ENCODE measurements around the gene ARV1.

The ARV1 gene

DNA sequence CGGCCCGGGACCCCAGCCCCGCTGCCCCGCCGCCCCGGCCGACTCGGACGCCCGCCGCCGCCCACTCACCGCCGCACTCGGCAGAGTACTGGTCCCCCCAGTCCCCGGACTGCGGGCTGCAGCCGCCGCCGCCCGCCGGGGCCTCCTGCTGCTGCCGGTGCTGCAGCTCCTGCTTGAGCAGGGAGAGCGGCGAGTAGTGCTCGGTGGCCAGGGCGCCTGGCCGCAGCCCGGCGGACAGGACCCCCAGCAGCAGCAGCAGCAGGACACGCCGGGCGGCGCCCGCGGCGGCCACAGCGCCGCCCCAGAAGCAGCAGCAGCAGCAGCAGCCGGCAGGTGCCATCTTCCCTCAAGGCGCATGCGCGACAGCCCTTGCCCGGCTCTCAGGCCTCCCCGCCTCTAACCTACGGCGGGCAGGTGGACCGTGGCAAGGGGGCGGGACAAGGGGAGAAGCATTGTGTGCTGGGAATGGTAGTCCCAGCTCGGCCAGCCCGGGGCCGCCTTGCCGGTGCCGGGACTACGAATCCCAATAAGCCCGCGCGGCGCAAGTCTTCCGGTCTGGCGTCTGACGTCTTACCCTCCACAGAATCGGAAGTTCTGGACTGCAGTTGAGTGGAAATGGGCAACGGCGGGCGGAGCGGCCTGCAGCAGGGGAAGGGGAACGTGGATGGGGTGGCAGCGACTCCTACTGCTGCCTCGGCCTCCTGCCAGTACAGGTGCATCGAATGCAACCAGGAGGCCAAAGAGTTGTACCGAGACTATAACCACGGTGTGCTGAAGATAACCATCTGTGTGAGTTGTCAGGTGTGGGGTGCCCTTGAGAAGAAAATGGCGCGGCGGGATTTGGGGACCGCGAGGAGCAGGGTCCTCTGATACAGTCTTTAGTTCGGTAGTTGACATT, at the start of gene ARV1, which contains the start of gene TTC13:
ARV1 (plus strand) TSS at position 604 of the 898 bp plus-strand sequence; CDS start at position 616, 12 bp downstream.
TTC13 (minus strand) TSS at position 371 of the 898 bp plus-strand sequence; CDS start at position 340, 31 bp downstream.
- in situ Hi-C loops (cut with HindIII; ENCODE audit: low sequenced_read_pairs) = no loop called here
- TF ChIP-seq, protein P1, sequence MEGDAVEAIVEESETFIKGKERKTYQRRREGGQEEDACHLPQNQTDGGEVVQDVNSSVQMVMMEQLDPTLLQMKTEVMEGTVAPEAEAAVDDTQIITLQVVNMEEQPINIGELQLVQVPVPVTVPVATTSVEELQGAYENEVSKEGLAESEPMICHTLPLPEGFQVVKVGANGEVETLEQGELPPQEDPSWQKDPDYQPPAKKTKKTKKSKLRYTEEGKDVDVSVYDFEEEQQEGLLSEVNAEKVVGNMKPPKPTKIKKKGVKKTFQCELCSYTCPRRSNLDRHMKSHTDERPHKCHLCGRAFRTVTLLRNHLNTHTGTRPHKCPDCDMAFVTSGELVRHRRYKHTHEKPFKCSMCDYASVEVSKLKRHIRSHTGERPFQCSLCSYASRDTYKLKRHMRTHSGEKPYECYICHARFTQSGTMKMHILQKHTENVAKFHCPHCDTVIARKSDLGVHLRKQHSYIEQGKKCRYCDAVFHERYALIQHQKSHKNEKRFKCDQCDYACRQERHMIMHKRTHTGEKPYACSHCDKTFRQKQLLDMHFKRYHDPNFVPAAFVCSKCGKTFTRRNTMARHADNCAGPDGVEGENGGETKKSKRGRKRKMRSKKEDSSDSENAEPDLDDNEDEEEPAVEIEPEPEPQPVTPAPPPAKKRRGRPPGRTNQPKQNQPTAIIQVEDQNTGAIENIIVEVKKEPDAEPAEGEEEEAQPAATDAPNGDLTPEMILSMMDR (IDR thresholded peaks at IDR 0.05; ENCODE audit: low read depth, low read length) = peak; percentile 14
- peak within 1 kb of the TSS; percentile 70 for H3K4me3 ChIP-seq (ENCODE audit: low read depth, low read length)
- peak; percentile 99 for DNase-seq (ENCODE audit: low read depth, low spot score)

DNA sequence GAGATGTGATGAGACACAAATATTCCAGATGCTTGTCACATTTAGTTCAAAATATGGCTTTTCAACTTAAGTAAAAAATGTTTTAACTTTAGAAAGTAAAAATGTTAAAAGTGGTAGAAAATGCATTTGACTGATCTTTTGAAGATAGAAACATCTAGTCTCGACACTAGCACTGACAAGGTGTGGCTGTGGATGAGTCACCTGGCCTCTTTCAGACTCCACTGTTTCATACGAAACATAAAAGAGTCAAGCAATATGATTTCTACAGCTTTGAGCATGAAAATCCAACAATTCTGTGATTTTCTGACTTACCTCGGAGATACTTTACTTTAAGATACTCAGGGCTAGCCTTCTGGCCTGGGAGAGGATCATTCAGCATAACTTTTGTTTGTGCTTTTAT, 47.9 kb upstream of the ARV1 start:
- TF ChIP-seq, protein P1 (IDR thresholded peaks at IDR 0.05; ENCODE audit: low read depth, low read length) = no peak
- H3K4me3 ChIP-seq (ENCODE audit: low read depth, low read length) = no peak overlapping the region
- DNase-seq (ENCODE audit: low read depth, low spot score) = no peak
- in situ Hi-C loops (cut with HindIII; ENCODE audit: low sequenced_read_pairs) = no loop called here

DNA sequence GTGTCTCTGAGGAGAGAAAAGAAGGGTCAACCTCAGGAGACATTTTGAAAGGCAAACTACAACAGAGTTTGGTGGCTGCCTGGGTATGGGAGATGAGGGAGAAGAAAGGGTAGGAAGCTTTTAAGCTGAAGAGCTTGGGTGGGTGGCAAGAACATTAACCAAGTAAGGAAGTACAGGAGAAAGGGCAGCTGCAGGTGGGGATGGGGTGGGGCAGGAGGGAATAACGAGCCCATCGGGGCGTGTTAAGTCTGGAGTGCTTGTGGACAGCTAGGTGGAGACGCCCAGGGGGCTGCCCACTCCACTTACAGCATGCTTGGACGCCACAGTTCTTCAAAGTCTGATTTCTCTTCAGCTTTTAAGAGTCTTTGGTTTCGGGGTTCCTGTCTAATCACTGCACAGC, 43.0 kb upstream of the ARV1 start:
- H3K4me3 ChIP-seq (ENCODE audit: low read depth, low read length) = no peak overlapping the region
- TF ChIP-seq, protein P1 (IDR thresholded peaks at IDR 0.05; ENCODE audit: low read depth, low read length) = no peak
- in situ Hi-C loops (cut with HindIII; ENCODE audit: low sequenced_read_pairs) = no loop called here
- no peak for DNase-seq (ENCODE audit: low read depth, low spot score)

DNA sequence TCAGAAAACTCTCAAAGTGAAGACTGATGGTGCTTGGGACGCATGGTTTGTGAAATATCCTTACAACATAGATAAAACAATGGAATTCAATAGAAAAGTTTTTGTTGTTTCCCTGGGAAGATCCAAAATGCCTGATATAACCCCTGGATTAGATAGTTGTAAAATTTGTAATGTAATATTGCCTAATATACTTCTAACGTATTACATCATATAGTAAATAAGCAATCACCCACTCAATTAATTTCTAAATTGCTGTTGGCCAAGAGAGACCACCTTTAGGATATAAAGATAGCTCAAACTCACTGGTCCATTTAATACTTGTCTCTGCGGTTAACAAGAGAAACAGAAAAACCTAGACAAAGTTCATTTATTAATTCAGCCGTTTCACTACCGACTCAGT, 42.4 kb upstream of the ARV1 start:
- TF ChIP-seq, protein P1 (IDR thresholded peaks at IDR 0.05; ENCODE audit: low read depth, low read length) = no peak
- in situ Hi-C loops (cut with HindIII; ENCODE audit: low sequenced_read_pairs) = no loop called here
- no peak for DNase-seq (ENCODE audit: low read depth, low spot score)
- H3K4me3 ChIP-seq (ENCODE audit: low read depth, low read length) = no peak overlapping the region

DNA sequence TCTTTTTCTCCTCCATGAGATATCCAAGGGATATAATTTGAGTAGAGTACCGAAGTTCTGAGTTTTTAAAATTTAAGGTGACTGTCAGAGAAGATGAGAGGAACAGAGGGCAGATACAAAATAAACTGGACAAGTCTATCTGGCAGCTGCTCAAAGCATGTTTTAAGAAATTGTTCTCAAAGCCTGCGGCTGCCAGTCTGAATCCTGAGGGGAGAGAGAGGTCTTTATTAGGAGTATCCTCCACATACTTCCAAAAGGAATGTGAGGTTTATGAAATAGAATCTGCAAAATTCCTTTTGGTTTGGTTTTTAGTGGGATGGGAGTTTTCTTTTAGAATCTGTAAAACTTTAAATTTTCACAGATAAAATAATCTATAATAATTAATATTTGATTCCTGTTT, 41.5 kb upstream of the ARV1 start:
- in situ Hi-C loops (cut with HindIII; ENCODE audit: low sequenced_read_pairs) = no loop called here
- no peak for DNase-seq (ENCODE audit: low read depth, low spot score)
- TF ChIP-seq, protein P1 (IDR thresholded peaks at IDR 0.05; ENCODE audit: low read depth, low read length) = no peak
- no peak overlapping the region for H3K4me3 ChIP-seq (ENCODE audit: low read depth, low read length)

DNA sequence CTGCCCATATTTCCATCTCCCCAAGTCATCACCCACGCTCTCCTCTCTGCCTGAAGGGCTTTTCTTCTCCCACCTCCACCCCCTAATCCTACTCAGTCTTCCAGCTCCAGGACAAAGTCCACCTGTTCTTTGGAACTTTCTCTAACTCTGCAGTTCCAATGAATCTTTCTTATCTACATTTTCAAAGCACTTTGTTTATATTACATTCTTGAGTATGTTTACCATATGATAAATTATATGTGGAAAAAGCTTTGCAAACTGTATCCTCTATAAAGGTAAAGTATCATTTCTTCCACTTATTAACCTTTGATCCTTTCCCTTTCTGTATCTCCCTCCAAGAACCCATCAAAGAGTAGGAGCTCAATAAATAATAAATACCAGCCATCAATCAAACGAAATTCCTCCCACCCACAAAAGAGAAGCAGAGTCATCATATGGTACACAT, 39.9 kb upstream of the ARV1 start:
- no peak overlapping the region for H3K4me3 ChIP-seq (ENCODE audit: low read depth, low read length)
- TF ChIP-seq, protein P1 (IDR thresholded peaks at IDR 0.05; ENCODE audit: low read depth, low read length) = no peak
- no peak for DNase-seq (ENCODE audit: low read depth, low spot score)
- in situ Hi-C loops (cut with HindIII; ENCODE audit: low sequenced_read_pairs) = no loop called here
